Activated CD4-positive, alpha-beta T cell treated with anti-CD3 and anti-CD28 coated beads, Interleukin-2, amount 50 U/mL, for 16 hours (primary cell): ENCODE measurements around the gene CEP57L1.
"Not testable (repeated sequence)": the region's sequence is repeated elsewhere in the genome, so short reads cannot be mapped to it uniquely, and the experiment has no call there.

Experiments
- DNase-seq: peaks from one replicate; pipeline ENCODE4 v3.0.0-alpha.2; 2020

The CEP57L1 gene

DNA sequence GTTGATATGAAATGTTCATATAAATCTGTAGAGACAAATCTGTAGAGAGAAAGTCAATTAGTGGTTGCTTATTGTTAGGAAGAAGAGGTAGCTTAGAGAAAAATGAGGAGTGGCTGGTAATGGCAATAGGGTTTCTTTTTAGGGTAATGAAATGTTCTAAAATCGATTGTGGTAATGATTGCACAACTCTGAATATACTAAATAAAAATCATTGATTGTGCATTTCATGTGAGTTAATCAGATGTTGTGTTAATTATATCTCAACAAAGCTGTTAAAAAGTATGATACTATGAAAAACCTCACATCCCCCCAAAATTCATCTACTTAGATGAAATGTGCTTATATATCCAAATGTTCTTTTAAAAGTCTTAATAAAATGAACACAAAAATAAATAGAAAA lies 84.2 kb downstream of the CEP57L1 start:
- DNase-seq = no peak

DNA sequence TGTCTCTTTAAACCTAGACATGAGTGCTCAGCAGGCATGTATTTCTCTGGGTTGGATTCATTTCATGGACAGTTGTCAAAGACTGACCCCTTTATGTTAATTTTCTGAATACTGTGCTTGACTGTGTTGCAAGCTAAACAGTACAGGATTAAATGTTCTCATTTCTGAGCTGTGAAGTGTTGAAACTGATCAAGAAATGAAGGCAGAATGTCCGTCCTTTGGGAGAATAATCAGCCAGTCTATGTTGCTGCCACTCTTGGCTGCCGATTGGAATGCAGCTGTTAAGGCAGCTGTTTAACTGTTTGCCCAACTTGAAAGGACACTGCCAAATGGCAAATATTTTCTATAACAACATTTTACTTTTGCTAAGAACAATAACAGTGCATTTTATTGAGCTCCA lies 87.3 kb downstream of the CEP57L1 start:
- no peak for DNase-seq

DNA sequence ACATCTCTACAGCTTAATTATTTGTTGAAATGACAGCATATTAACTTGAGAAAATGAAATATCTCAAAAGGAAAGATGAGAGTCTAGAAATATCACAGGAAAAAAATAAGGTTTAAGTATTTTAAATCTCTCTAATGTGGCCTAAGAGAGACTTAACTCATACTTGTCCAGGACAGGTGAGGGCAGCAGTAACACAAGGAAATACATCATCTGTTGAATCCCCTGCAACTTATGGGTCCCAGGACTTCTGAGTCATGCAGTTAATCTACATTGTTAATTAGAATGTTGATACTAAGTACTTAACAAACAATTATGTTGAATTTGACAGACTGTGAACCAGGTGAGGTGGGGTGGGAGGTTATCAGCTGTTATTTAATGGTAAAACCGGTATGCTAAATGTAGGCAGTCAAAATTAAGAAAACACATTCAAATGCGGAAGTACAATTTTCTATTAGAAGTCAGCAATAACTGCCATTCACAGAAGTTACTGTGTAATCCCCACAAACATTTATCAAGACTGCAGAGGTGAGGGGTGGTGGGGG lies 87.9 kb downstream of the CEP57L1 start:
- DNase-seq = no peak

DNA sequence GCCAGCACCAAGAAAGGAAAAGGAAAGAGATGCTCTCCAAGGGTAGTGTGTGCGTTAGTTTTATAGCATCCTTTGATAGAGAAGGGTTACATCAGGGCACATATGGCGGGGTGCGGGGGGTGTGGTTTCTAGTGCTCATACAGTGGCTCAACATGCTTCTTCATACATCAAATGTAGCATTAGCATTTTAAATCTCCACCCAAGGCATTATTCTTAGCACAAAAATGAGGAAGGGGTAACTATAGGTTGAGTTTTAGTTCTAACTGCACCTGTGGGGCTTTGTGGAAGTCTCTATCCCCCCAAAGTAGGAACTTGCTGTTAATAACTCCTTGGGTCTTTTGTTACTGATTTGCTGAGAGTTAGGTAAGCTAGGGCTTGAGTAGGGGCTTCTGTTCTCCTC lies 89.3 kb downstream of the CEP57L1 start:
- no peak for DNase-seq

DNA sequence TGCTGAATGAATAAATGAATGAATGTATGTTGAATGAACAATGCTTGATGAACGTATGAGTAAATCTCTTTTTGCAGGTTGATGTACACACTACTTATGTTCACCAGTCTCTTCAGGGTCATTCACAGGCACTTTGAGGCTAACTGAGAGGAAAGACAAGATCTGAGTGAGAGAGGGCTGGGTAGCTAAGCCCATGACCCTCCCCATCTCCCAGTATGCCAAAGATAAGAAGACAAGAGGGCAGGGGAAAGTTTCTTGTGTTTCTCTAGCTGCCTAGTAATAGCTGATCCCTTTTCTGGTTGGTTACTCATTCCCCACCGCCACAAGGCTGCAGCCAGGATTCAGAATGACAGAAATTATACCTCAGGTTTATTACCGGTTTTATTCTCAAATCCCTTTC lies 90.7 kb downstream of the CEP57L1 start:
- DNase-seq = peak; percentile 24

DNA sequence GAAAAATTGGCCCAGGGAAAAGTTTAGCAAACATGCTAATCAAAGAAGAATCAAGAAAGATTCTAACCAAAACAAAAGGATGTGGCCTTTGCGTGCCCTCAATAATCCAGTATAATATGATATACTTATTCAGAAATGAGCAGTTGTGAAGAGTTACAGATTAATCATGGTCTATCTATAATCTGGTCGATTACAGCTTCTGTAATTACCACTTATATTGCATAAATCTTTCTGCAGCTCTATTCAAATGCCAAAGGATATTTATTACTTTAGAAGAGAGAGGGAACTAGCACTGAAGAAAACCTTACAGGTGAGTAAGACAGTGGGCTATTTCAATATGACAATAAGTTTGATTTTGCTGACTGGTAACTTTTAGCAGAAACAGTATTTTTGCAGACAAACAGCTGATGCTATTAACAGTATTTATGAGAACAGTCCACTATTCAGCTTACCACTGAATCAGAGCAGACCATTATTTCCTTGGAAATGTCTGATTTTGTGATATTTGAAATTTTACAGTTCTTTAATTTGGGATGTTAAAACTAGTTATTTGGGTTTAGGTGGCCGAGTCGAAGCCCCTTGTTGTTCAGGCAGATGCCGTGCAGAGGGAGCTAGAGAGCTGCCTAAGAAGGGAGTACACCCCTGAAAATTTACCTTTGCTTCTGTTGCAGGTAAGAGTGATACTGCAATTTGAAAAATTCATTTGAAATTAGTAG lies 92.2 kb downstream of the CEP57L1 start:
- peak; percentile 54 for DNase-seq

DNA sequence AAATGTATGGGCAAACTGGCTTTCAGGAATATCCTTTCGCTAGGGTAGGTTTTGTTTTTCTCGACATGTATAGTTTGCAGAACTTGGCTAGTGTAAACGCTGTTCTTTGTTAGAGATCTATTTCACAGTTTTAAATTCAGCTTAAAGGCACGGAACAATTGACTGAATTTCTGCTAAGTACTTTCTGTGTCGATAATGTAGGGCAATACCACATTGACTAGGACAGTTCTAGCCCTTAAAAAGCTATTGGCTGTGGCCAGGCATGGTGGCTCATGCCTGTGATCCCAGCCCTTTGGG lies 92.8 kb downstream of the CEP57L1 start:
- DNase-seq = no peak

DNA sequence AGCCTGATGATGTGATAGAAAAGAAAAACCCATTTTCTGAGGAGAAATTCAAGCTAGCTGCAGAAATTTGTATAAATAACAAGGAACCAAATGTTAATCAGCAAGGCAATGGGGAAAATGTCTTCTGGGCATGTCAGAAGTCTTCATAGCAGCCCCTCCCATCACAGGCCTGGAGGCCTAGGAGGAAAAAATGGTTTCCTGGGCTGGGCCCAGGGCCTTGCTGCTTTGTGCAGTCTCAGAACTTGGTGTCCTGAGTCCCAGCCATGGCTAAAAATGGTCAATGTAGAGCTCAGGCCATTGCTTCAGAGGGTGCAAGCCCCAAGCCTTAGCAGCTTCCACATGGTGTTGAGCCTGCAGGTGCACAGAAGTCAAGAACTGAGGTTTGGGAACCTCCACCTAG lies 96.1 kb downstream of the CEP57L1 start:
- not testable (repeated sequence) for DNase-seq

DNA sequence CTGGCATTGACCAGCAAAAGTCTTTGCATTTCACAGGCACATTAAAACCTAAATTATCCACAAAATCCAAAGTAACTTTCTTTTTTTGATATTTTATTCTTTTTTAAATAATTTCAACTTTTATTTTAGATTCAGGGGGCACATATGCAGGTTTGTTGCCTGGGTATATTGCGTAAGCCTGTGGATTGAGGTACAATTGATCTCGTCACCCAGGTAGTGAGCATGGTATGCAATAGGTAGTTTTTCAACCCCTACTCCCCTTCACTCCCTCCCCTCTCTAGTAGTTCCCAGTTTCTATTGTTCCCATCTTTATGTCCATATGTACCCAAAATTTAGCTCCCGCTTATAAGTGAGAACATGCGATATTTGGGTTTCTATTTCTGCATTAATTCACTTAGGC lies 97.6 kb downstream of the CEP57L1 start:
- no peak for DNase-seq

DNA sequence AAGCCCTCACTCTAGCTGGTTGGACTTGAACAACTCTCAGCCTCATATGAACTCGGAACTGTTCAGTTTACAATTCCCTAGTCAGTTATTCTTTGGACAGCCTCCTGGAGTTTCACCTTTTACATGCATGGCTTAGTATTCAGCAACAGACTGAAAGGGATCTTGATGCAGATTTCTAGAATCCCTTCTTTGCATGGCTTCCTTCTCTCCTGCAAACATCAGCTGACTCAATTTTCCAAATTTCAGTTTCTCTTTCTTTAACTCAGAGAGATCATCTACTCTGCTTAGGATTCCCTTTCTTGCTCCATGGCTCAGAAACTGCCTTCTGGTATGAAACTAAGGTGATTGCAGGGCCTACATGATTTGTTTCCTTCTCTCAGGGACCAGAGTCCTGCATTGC lies 99.6 kb downstream of the CEP57L1 start:
- DNase-seq = no peak

DNA sequence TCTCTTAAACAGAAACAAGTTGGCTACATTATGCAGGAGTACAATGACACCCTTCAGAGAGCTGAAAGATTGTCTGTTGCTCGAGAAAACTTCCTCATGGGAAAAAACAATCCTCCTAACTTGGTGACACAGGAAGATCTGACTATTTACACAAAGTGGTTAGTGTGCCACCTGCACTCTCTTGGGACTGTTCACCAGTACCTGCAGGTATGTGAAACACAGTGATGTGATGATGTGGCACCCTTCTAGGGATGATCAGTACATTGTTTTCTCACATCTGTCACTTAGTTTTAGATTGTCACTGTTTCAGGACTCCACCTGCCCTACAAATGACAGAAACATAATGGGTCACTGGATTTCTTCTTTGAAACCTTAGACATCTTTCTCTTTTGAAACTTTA lies 101.8 kb downstream of the CEP57L1 start:
- no peak for DNase-seq

DNA sequence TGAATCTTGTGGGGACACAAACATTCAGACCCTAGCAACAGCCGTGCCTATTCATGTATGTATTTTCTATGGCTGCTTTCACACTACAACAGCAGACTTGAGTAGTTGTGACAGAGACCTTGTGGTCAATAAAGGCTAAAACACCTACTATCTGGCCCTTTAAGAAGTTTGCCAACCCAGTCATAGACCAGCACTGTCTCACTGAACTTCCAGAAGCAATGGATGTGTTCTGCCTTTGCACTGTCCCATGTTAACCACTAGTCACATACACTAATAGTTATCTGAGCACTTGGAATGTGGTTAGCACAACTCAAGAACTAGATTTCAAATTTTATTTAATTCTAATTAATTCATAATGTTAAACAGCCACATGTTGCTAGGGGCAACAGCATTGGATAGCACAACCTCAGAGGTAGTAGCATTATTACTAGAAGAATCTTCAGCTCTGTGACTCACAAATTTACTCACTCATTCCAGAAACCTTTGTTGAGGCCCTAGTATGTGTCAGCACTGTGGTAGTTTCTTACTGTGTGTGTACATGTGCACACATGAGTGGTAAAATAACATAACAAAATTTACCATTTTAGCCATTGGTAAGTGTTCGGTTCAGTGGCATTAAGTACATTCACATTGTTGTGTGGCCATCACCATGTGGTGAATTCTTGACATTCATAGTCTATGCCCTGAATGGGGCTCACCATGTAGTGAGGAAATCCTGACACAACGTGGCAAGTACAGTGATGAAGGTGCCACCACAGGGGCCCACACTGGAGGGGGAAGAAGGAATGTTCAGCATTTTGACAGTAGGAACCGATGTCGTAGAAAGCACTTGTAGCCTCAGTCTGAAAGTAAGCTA lies 107.3 kb downstream of the CEP57L1 start:
- DNase-seq = peak; percentile 77

DNA sequence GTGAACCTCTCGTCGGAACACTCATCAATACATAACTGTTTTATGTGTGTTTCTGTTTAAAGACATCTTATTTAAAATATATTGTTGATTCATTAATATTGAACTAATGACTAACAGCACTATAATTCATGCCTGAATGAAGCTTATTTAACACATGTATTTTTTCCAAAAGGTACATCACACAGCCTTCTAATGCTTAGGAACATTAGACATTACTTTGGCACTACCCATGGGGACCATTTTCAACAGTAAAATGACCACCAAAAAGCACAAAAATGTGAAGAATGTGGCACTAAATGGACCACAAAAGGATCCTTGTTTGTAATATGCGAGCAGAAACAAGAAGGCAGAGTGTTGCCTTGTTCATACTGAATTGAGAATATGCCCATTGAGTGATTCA lies 109.2 kb downstream of the CEP57L1 start:
- no peak for DNase-seq

DNA sequence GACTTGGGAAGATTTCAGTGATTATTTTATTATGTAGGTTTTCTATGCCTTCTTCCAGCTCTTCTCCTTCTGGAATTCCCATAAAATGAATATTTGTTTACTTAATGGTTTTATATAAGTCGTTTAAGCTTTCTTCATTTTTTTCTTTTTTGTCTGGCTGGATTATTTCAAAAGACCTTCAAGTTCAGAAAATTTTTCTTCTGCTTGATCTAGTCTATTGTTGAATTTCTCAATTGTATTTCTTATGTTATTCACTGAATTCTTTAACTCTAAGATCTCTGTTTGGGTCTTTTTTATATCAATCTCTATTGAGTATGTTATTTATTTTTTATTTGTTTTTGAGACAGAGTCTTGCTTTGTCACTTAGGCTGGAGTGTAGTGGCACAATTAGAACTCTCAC lies 117.4 kb downstream of the CEP57L1 start:
- DNase-seq = no peak
